ENCODE measurements around the gene MAGI2.

Gene MAGI2

GRCh38 chr7:78479348-78479747 lies 974.1 kb downstream of the MAGI2 start:
- in situ Hi-C loops (cut with HindIII; ENCODE audit: low sequenced_read_pairs), result no loop called here

GRCh38 chr7:78476851-78477405 lies 976.5 kb downstream of the MAGI2 start:
- no peak for TF ChIP-seq CTCF (IDR thresholded peaks at IDR 0.05; ENCODE audit: low read depth, low read length, missing control alignments)
- in situ Hi-C loops (cut with HindIII; ENCODE audit: low sequenced_read_pairs), result no loop called here
- no peak overlapping the region for H3K4me3 ChIP-seq (ENCODE audit: low read depth, low read length)
- no peak for DNase-seq (ENCODE audit: low read depth)

More at GRCh38 chr7:78479348-78479747, 974.1 kb downstream of the MAGI2 start:
- DNase-seq (ENCODE audit: low read depth), result peak; percentile 33
- TF ChIP-seq CTCF (IDR thresholded peaks at IDR 0.05; ENCODE audit: low read depth, low read length, missing control alignments), result no peak
- H3K4me3 ChIP-seq (ENCODE audit: low read depth, low read length), result no peak overlapping the region

GRCh38 chr7:78473571-78474301 lies 979.7 kb downstream of the MAGI2 start:
- TF ChIP-seq CTCF (IDR thresholded peaks at IDR 0.05; ENCODE audit: low read depth, low read length, missing control alignments), result no peak
- no peak for DNase-seq (ENCODE audit: low read depth)
- H3K4me3 ChIP-seq (ENCODE audit: low read depth, low read length), result no peak overlapping the region
- in situ Hi-C loops (cut with HindIII; ENCODE audit: low sequenced_read_pairs), result no loop called here

- no peak overlapping the region for H3K4me3 ChIP-seq (ENCODE audit: low read depth, low read length)
- DNase-seq (ENCODE audit: low read depth), result no peak
- in situ Hi-C loops (cut with HindIII; ENCODE audit: low sequenced_read_pairs), result no loop called here
- TF ChIP-seq CTCF (IDR thresholded peaks at IDR 0.05; ENCODE audit: low read depth, low read length, missing control alignments), result no peak
These were observed 980.4 kb downstream of the MAGI2 start for GRCh38 chr7:78473021-78473420.

- no peak overlapping the region for H3K4me3 ChIP-seq (ENCODE audit: low read depth, low read length)
- in situ Hi-C loops (cut with HindIII; ENCODE audit: low sequenced_read_pairs), result no loop called here
- no peak for DNase-seq (ENCODE audit: low read depth)
- TF ChIP-seq CTCF (IDR thresholded peaks at IDR 0.05; ENCODE audit: low read depth, low read length, missing control alignments), result no peak
These were observed 980.9 kb downstream of the MAGI2 start for GRCh38 chr7:78472519-78472918.

GRCh38 chr7:78465894-78466293 lies 987.6 kb downstream of the MAGI2 start:
- in situ Hi-C loops (cut with HindIII; ENCODE audit: low sequenced_read_pairs), result no loop called here
- no peak for DNase-seq (ENCODE audit: low read depth)
- no peak overlapping the region for H3K4me3 ChIP-seq (ENCODE audit: low read depth, low read length)
- TF ChIP-seq CTCF (IDR thresholded peaks at IDR 0.05; ENCODE audit: low read depth, low read length, missing control alignments), result no peak

All from astrocyte of the cerebellum (primary cell).